Loucy (cell line): ENCODE data around the gene MAML2.

Experiments used
- EZH2phosphoT487 ChIP-seq: fragments of 200-600 bp; IDR thresholded peaks from 2 replicates; pipeline ENCODE4 v1.6.1; 2018; ENCODE audit warnings: antibody characterized with exemption, mild to moderate bottlenecking, moderate library complexity, borderline replicate concordance
- TF ChIP-seq, protein P1 (sequence below): fragments of 200-600 bp; sonication (generic); conservative IDR thresholded peaks from 2 replicates; pipeline ENCODE4 v1.5.1; 2014; ENCODE audit warnings: mild to moderate bottlenecking, antibody characterized with exemption, low read length

DNA sequence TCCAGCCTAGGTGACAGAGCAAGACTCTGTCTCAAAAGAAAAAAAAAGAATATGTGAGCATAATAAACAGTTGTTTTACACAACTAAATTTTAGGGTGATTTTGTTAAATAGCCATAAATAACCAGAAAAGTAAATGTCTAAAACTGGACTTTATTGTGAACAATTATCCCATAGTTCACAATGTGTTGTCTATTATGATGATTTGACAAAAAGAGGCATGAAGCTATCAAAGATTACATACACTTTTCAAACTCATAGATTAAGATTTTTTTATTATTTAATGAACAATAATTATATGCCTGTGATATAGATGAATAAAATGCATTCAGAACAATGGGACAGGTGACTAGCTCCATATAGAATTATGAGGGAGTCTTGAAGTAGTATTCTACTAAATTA lies 392.1 kb downstream of the MAML2 start:
- TF ChIP-seq, protein P1, sequence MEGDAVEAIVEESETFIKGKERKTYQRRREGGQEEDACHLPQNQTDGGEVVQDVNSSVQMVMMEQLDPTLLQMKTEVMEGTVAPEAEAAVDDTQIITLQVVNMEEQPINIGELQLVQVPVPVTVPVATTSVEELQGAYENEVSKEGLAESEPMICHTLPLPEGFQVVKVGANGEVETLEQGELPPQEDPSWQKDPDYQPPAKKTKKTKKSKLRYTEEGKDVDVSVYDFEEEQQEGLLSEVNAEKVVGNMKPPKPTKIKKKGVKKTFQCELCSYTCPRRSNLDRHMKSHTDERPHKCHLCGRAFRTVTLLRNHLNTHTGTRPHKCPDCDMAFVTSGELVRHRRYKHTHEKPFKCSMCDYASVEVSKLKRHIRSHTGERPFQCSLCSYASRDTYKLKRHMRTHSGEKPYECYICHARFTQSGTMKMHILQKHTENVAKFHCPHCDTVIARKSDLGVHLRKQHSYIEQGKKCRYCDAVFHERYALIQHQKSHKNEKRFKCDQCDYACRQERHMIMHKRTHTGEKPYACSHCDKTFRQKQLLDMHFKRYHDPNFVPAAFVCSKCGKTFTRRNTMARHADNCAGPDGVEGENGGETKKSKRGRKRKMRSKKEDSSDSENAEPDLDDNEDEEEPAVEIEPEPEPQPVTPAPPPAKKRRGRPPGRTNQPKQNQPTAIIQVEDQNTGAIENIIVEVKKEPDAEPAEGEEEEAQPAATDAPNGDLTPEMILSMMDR = no peak
- TF ChIP-seq EZH2phosphoT487 = no peak
